Mucosa of descending colon (tissue), 3 donors: Measurements from ENCODE around the gene TNK1. TPM values are rescaled to one million over a fixed set of nuclear protein-coding genes. Genes with fewer than 3 reads are reported as not detected.

Experiments
- ATAC-seq: fragments of 200-7000 bp; cut with Tn5 transposase; one replicate; pipeline ENCODE4 v1.9.1; 2020; ENCODE audit warnings: mild to moderate bottlenecking, moderate library complexity
- DNase-seq, 3 donors: peaks; one replicate each; pipeline ENCODE4 v3.0.0-alpha.2; 2020
- H3K36me3 ChIP-seq: fragments of 200-600 bp; one replicate; pipeline ENCODE4 v1.8.0; 2021; ENCODE audit warnings: low read depth, mild to moderate bottlenecking
- H3K4me1 ChIP-seq: fragments of 200-600 bp; one replicate; pipeline ENCODE4 v1.8.0; 2021; ENCODE audit warnings: low read depth, mild to moderate bottlenecking
- H3K4me3 ChIP-seq: fragments of 200-600 bp; one replicate; pipeline ENCODE4 v1.8.0; 2021; ENCODE audit warnings: mild to moderate bottlenecking
- H3K9me3 ChIP-seq: fragments of 200-600 bp; one replicate; pipeline ENCODE4 v1.8.0; 2021; ENCODE audit warnings: mild to moderate bottlenecking
- CTCF ChIP-seq: fragments of 200-600 bp; IDR thresholded peaks from one replicate; pipeline ENCODE4 v1.8.0; 2022; ENCODE audit warnings: antibody characterized with exemption, mild to moderate bottlenecking
- intact Hi-C, 2 donors: fragments of 100-400 bp; cut with DNase I in 1 of 2; cut with micrococcal nuclease in 1 of 2; formaldehyde crosslinking; loops; one replicate each; pipeline versions ENCODE4 v1.11.0 to v1.11.1; 2022; cut with DNase I, micrococcal nuclease
- total RNA-seq, 3 donors: library from RNA; stranded (reverse); fragmentation: NEBNext Ultra II Directional in 2 of 3; extraction: Animal tissue kit (Norgen Biotek cat#: 25700) in 2 of 3; gene quantifications; one replicate each; pipeline versions ENCODE4 v1.2.1 to v1.2.4, GENCODE V29; 2021 to 2023
- donor health status: DM: no; HTN: no; CAD: no; lungs with moderate emphysema.
- donor health status: DM: no; HTN: no; CAD: no.
- donor health status: DM: no; HTN: yes; CAD: no.

Gene TNK1
- total RNA-seq, 3 donors from 2014 or later = 16.4 to 29.5 (median 20.7) TPM

DNA sequence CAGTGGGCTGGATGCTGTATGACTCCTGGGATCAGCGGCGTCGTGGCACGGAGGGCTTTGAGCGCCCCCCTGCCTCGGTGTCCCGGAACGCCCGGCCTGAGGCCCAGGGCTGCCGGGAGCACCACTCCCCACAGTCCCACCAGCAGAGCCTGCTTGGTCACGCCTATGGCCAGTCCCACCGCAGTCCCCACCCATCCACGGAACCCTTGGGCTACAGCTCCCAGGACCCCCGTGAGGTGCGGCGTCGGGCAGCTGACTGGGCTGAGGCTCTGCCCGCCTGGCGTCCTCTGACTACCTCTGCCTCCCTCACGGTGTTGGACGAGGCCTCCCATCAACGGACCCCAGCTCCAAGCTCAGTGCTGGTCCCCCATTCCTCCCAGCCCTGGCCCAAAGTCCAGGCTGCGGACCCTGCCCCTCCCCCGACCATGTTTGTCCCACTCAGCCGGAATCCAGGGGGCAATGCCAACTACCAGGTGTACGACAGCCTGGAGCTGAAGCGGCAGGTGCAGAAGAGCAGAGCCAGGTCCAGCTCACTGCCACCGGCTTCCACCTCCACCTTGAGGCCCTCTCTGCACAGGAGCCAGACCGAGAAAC, 46.1 kb downstream of the TNK1 start:
- ATAC-seq = no peak
- no peaks in the 10 kb centered on the region for H3K36me3 ChIP-seq
- intact Hi-C loops = no loop called here

DNA sequence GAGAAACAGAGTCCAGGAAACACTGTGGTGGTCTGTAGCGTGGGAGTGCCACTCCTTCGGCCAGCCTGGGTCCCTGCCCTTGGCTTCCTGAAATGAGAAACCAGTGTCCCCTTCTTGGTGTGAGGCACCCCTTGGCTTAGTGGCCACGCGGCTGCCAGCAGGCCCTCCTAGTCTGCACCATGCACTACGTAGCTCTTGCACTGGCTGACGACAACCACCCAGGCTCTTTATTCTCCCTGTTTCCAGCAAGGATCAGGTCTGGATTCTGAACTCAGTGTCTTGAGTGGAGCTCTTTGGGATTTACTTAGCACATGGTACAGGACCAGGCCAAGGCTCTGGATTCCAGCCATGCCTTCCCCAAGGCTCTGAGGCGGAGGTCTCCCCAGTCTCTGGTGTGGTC, 46.7 kb downstream of the TNK1 start:
- Histone ChIP-seq H3K9me3 (no peaks in the 10 kb centered on the region), H3K4me1 (no peaks in the 10 kb centered on the region), H3K4me3 (no peak overlapping the region), H3K36me3 (no peaks in the 10 kb centered on the region)
- no peak for TF ChIP-seq CTCF
- intact Hi-C loops = no loop called here
- DNase-seq (no peak), ATAC-seq (no peak)

More for the DNA sequence above, 46.1 kb downstream of the TNK1 start:
- DNase-seq = peak in 1 of 3 donors; percentile 44
- no peak for TF ChIP-seq CTCF
- no peaks in the 10 kb centered on the region for H3K4me1 ChIP-seq
- H3K4me3 ChIP-seq = no peak overlapping the region
- H3K9me3 ChIP-seq = no peaks in the 10 kb centered on the region

DNA sequence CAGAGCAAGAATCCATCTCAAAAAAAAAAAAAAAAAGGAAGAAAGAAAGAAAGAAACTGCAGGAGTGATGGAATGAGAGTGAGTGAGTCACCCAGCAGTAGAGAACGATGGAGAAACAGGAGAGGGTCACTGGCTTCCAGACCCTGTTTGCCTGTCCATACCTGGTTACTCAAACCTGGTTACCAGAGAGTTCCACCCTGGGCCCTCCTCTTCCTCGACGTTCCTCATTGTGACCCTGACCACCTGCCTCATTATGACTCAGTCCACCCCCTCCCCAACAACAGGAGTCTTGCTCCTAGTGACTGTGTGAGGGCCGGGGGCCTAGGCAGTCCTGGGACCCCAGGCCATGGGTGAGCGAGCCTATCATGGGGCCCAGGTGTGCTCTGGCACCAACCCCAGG, 47.7 kb downstream of the TNK1 start, which contains the start of gene SPEM3:
SPEM3 (plus strand) TSS at position 301 of the 400 bp plus-strand sequence; CDS start at position 347, 46 bp downstream.
- no peak for DNase-seq
- no peak within 1 kb of the TSS for H3K4me3 ChIP-seq
- ATAC-seq = no peak
- H3K9me3 ChIP-seq = no peaks in the 10 kb centered on the region
- H3K4me1 ChIP-seq = no peaks in the 10 kb centered on the region
- H3K36me3 ChIP-seq = no peaks in the 10 kb centered on the region
- TF ChIP-seq CTCF = no peak
- intact Hi-C loops = no loop called here

DNA sequence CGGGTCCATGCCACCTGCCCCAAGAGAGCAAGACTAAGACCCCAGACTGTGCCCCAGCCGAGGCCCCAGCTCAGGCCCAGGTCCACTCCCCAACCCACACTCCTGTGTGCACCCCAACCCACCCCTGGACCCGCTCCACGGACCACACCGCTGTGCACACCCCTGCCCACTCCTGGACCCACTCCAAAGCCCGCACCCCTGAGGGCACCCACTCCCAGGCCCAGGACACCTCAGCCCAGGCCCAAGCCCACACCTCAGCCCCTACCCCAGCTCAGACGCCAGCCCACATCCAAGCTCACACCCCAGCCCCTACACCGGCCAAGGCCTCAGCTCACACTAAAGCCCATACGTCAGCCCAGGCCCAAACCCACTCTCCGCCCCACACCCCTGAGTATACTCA, 48.8 kb downstream of the TNK1 start:
- intact Hi-C loops = no loop called here
- Histone ChIP-seq H3K9me3 (no peaks in the 10 kb centered on the region), H3K36me3 (no peaks in the 10 kb centered on the region), H3K4me1 (no peaks in the 10 kb centered on the region), H3K4me3 (no peak overlapping the region)
- no peak for DNase-seq
- TF ChIP-seq CTCF = no peak
- ATAC-seq = no peak

GRCh38 chr17:7431231-7431630, 50.3 kb downstream of the TNK1 start:
- DNase-seq = no peak
- Histone ChIP-seq H3K9me3 (no peaks in the 10 kb centered on the region), H3K36me3 (no peaks in the 10 kb centered on the region), H3K4me3 (no peak overlapping the region), H3K4me1 (no peaks in the 10 kb centered on the region)
- intact Hi-C loops = no loop called here
- TF ChIP-seq CTCF = no peak
- ATAC-seq = no peak

- no peaks in the 10 kb centered on the region for H3K36me3 ChIP-seq
- no peak overlapping the region for H3K4me3 ChIP-seq
- peaks cover 3% of the 10 kb centered on the region for H3K4me1 ChIP-seq
- no peak for TF ChIP-seq CTCF
- no peak for ATAC-seq
- intact Hi-C loops = no loop called here
- H3K9me3 ChIP-seq = no peaks in the 10 kb centered on the region
- DNase-seq = no peak
These were observed 51.4 kb downstream of the TNK1 start for GRCh38 chr17:7432296-7432695.
